Smooth muscle cell (in vitro differentiated cells): ENCODE data around the gene CACHD1. TPM values are rescaled to one million over a fixed set of nuclear protein-coding genes. Genes with fewer than 3 reads are reported as not detected.

Experiments
- DNase-seq: peaks from one replicate; lab custom pipeline; 2025; ENCODE audit not compliant: unreplicated experiment; lab: John Stamatoyannopoulos, UW
- H2AFZ ChIP-seq: fragments of 200-600 bp; sonication (generic); 2 replicates; pipeline ENCODE4 v1.6.0; 2016; ENCODE audit warnings: antibody characterized with exemption, low read depth, mild to moderate bottlenecking
- H3F3A ChIP-seq: fragments of 200-600 bp; sonication (generic); 2 replicates; pipeline ENCODE4 v1.6.0; 2017; ENCODE audit warnings: antibody characterized with exemption, low read depth
- H3K27ac ChIP-seq: fragments of 200-600 bp; sonication (generic); 2 replicates; pipeline ENCODE4 v1.5.1; 2016; ENCODE audit warnings: low read depth, mild to moderate bottlenecking
- H3K27me3 ChIP-seq: fragments of 200-600 bp; sonication (generic); 2 replicates; pipeline ENCODE4 v1.6.1; 2016; ENCODE audit warnings: low read depth, mild to moderate bottlenecking
- H3K36me3 ChIP-seq: fragments of 200-600 bp; sonication (generic); 2 replicates; pipeline ENCODE4 v1.5.1; 2016; ENCODE audit warnings: low read depth
- H3K4me1 ChIP-seq: fragments of 200-600 bp; sonication (generic); 2 replicates; pipeline ENCODE4 v1.5.1; 2016; ENCODE audit warnings: low read depth
- H3K4me2 ChIP-seq: fragments of 200-600 bp; sonication (generic); 2 replicates; pipeline ENCODE4 v1.6.0; 2016; ENCODE audit warnings: mild to moderate bottlenecking
- H3K4me3 ChIP-seq: fragments of 200-600 bp; sonication (generic); 2 replicates; pipeline ENCODE4 v1.5.1; 2016; ENCODE audit warnings: mild to moderate bottlenecking
- H3K79me2 ChIP-seq: fragments of 200-600 bp; sonication (generic); 2 replicates; pipeline ENCODE4 v1.6.0; 2016; ENCODE audit warnings: low read depth, mild to moderate bottlenecking
- H3K9ac ChIP-seq: fragments of 200-600 bp; sonication (generic); 2 replicates; pipeline ENCODE4 v1.6.0; 2016; ENCODE audit warnings: low read depth
- H3K9me3 ChIP-seq: fragments of 200-600 bp; sonication (generic); replicated peaks from 2 replicates; pipeline ENCODE4 v1.5.1; 2016; ENCODE audit warnings: low read depth
- H4K20me1 ChIP-seq: fragments of 200-600 bp; sonication (generic); 2 replicates; pipeline ENCODE4 v1.6.0; 2016; ENCODE audit warnings: low read depth
- CTCF ChIP-seq: fragments of 200-600 bp; sonication (generic); IDR thresholded peaks from 2 replicates; pipeline ENCODE4 v1.5.1; 2017; ENCODE audit warnings: borderline replicate concordance, mild to moderate bottlenecking, antibody characterized with exemption; ENCODE audit not compliant: insufficient read depth, poor library complexity, severe bottlenecking
- WGBS: methylation state at CpG from one replicate; pipeline ENCODE4 v1.1.7; 2016; ENCODE audit warnings: low lambda C conversion rate; 5-methylcytosine and 5-hydroxymethylcytosine counted together
- polyA plus RNA-seq: library from polyadenylated mRNA; unstranded; fragments of >200 nt; fragmentation: Nextera tagmentation; extraction: Ambion mirVana; gene quantifications from 2 replicates; pipeline ENCODE4 v1.2.1, GENCODE V29; 2016
- total RNA-seq: library from RNA; depleted of rRNA; stranded (reverse); fragments of >200 nt; gene quantifications from 2 replicates; pipeline ENCODE4 v1.2.3, GENCODE V29; 2014

Gene CACHD1
- total and polyA plus RNA-seq, 2 experiments from 2014 or later = 12.9 to 20.8 TPM

DNA sequence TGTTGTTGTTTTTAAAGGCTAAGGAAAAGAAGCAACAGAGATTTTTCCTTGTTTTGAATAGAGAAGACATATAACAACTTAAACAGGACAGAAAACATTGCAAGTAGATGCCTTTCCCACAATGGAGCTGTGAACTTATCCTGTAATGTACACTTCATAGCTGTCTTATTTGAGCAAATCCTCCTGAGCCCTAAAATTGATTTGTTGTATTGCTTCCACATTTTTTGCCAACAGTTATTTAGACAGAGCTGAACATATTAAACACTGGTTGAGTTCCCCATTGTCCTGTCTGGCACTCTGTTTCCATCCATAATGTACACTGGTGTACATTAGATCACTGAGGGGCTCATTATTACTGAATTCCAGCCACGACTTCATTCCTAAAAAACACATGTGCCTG is 32.2 kb downstream of the CACHD1 start:
- Histone ChIP-seq H3K9ac (no peak overlapping the region), H3F3A (peaks cover 7% of the 10 kb centered on the region), H3K4me1 (peaks cover 49% of the 10 kb centered on the region), H3K4me3 (no peak overlapping the region), H3K36me3 (no peaks in the 10 kb centered on the region), H3K27me3 (no peaks in the 10 kb centered on the region), H3K4me2 (peak overlapping the region; percentile 14), H3K79me2 (peaks cover 20% of the 10 kb centered on the region), H3K27ac (peak overlapping the region; percentile 52), H4K20me1 (no peaks in the 10 kb centered on the region), H2AFZ (no peak overlapping the region), H3K9me3 (no peaks in the 10 kb centered on the region)
- no peak for DNase-seq
- 43% methylated on average over 1 of the region's 1 CpG for WGBS
- TF ChIP-seq CTCF = no peak

- H3K9ac ChIP-seq = no peak overlapping the region
- H3F3A ChIP-seq = peaks cover 7% of the 10 kb centered on the region
- H3K79me2 ChIP-seq = peaks cover 20% of the 10 kb centered on the region
- no peaks in the 10 kb centered on the region for H3K9me3 ChIP-seq
- H3K36me3 ChIP-seq = no peaks in the 10 kb centered on the region
- DNase-seq = no peak
- H3K4me3 ChIP-seq = no peak overlapping the region
- H3K4me1 ChIP-seq = peaks cover 48% of the 10 kb centered on the region
- H3K27ac ChIP-seq = peak overlapping the region; percentile 52
- WGBS = 17% methylated on average over 2 of the region's 2 CpGs
- H2AFZ ChIP-seq = no peak overlapping the region
- TF ChIP-seq CTCF = no peak
- H4K20me1 ChIP-seq = no peaks in the 10 kb centered on the region
- H3K27me3 ChIP-seq = no peaks in the 10 kb centered on the region
- peak overlapping the region; percentile 59 for H3K4me2 ChIP-seq
These were observed 33.0 kb downstream of the CACHD1 start for GRCh38 chr1:64502931-64503330.

- TF ChIP-seq CTCF = no peak
- under 1% methylated on average over 14 of the region's 51 CpGs for WGBS
- peak overlapping the region; percentile 50 for H3K4me3 ChIP-seq
- H2AFZ ChIP-seq = peak overlapping the region; percentile 54
- no peaks in the 10 kb centered on the region for H4K20me1 ChIP-seq
- no peaks in the 10 kb centered on the region for H3K9me3 ChIP-seq
- H3K4me1 ChIP-seq = peaks cover 63% of the 10 kb centered on the region
- DNase-seq = no peak
- H3K4me2 ChIP-seq = peak overlapping the region; percentile 83
- H3K27me3 ChIP-seq = no peaks in the 10 kb centered on the region
- no peaks in the 10 kb centered on the region for H3K36me3 ChIP-seq
- peaks cover 14% of the 10 kb centered on the region for H3K79me2 ChIP-seq
- peak overlapping the region; percentile 61 for H3K27ac ChIP-seq
- H3K9ac ChIP-seq = peak overlapping the region; percentile 58
- peaks cover 7% of the 10 kb centered on the region for H3F3A ChIP-seq
These were observed 35.5 kb downstream of the CACHD1 start for GRCh38 chr1:64505232-64505943.
